ENCODE results near the gene ATXN7L1.

GRCh38 chr7:105594034-105594433 lies 282.4 kb downstream of the ATXN7L1 start:
- TF ChIP-seq CTCF (conservative IDR thresholded peaks at IDR 0.05; ENCODE audit: low read depth, low read length), result peak; percentile 37
- no peak for TF ChIP-seq EZH2 (IDR thresholded peaks at IDR 0.05; ENCODE audit: borderline replicate concordance, low read depth, low read length, poor library complexity, severe bottlenecking)
